Natural killer cell (primary cell): ENCODE data around the gene MED27. TPM values are rescaled to one million over a fixed set of nuclear protein-coding genes. Genes with fewer than 3 reads are reported as not detected.

Experiments
- ATAC-seq, 3 donors: fragments of 150-1000 bp in 2 of 3; fragments of 200-7000 bp in 1 of 3; cut with Tn5 transposase; 1 replicate in 1 of 3; 2 replicates in 2 of 3; pipeline ENCODE4 v1.10.0; 2021; ENCODE audit warnings: mild to moderate bottlenecking in 2 of 3, moderate library complexity in 2 of 3
- DNase-seq, 2 donors: peaks; one replicate each; pipeline versions ENCODE4 v3.0.0 to v3.0.0-alpha.2; 2013 to 2021; ENCODE audit warnings: mixed read lengths in 1 of 2
- H3K27ac ChIP-seq: one replicate; pipeline ENCODE4 v1.5.1; 2013; ENCODE audit warnings: mild to moderate bottlenecking, low read length
- H3K27me3 ChIP-seq: one replicate; pipeline ENCODE4 v1.6.1; 2013; ENCODE audit warnings: low read length; ENCODE audit not compliant: control insufficient read depth, insufficient read depth
- H3K36me3 ChIP-seq: one replicate; pipeline ENCODE4 v1.6.1; 2013; ENCODE audit warnings: low read length; ENCODE audit not compliant: control insufficient read depth, insufficient read depth
- H3K4me1 ChIP-seq: one replicate; pipeline ENCODE4 v1.6.1; 2013; ENCODE audit warnings: low read length; ENCODE audit not compliant: control insufficient read depth, insufficient read depth
- H3K4me3 ChIP-seq: one replicate; pipeline ENCODE4 v1.5.1; 2013; ENCODE audit warnings: low read length
- H3K9me3 ChIP-seq: one replicate; pipeline ENCODE4 v1.6.1; 2013; ENCODE audit warnings: low read length; ENCODE audit not compliant: control insufficient read depth, insufficient read depth
- H3K27ac Mint-ChIP-seq, 2 donors: one replicate each; pipeline ENCODE4 v1.8.0; 2022; ENCODE audit warnings: mild to moderate bottlenecking in 2 of 2, mixed read lengths in 2 of 2, moderate library complexity in 1 of 2
- H3K27me3 Mint-ChIP-seq, 2 donors: one replicate each; pipeline ENCODE4 v1.8.0; 2022; ENCODE audit warnings: low read depth in 2 of 2, mixed read lengths in 2 of 2
- H3K36me3 Mint-ChIP-seq: one replicate; pipeline ENCODE4 v1.8.0; 2022; ENCODE audit warnings: mixed read lengths
- H3K4me1 Mint-ChIP-seq, 2 donors: one replicate each; pipeline ENCODE4 v1.8.0; 2022; ENCODE audit warnings: mixed read lengths in 2 of 2
- H3K4me3 Mint-ChIP-seq: one replicate; pipeline ENCODE4 v1.8.0; 2022; ENCODE audit warnings: mild to moderate bottlenecking, moderate library complexity, mixed read lengths
- H3K9me3 Mint-ChIP-seq, 2 donors: one replicate each; pipeline ENCODE4 v1.8.0; 2022; ENCODE audit warnings: mixed read lengths in 2 of 2
- WGBS: methylation state at CpG from one replicate; pipeline ENCODE4 v1.1.7; 2013; ENCODE audit warnings: missing lambda C conversion rate; ENCODE audit not compliant: insufficient coverage; 5-methylcytosine and 5-hydroxymethylcytosine counted together
- intact Hi-C: fragments of 100-400 bp; cut with micrococcal nuclease; formaldehyde crosslinking; loops from one replicate; pipeline ENCODE4 v1.14.2; 2022
- total RNA-seq, 4 donors: library from RNA; stranded (reverse); fragments of 120-200 nt in 1 of 4; gene quantifications; one replicate each; pipeline versions ENCODE4 v1.2.3 to v1.2.4, GENCODE V29; 2013 to 2022
- TF ChIP-seq, protein P1 (sequence below): fragments of 200-600 bp; IDR thresholded peaks from one replicate; pipeline ENCODE4 v1.8.0; 2022; ENCODE audit warnings: antibody characterized with exemption

The MED27 gene
- total RNA-seq, 3 donors from 2014 or later (not counting 1 experiment from before 2014, with no cell fraction given) = 24.4 to 27.3 (median 26.9) TPM

DNA sequence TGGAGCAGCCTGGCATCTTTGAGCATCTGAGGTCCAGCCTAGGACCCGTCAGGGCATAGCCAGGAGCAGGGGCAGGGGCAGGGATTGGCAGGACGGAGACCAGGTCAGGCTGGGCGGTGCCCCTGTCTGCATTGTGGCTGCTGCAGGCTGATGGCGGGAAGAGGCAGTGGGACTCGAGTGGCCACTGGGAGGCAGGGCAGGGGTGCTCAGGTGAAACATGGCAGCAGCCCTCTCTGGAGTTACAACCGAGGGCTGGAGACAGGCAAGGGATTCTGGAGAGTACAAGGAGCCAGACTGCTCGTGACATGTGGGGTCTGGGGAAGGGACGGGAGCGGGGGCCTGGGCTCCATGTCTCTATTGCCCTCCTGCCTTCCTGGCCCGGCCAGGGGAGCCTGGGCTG lies 242.4 kb downstream of the MED27 start:
- Mint-ChIP-seq H3K4me1 (peaks cover 0 to 4% of the 10 kb centered on the region in 2 donors), H3K36me3 (no peaks in the 10 kb centered on the region), H3K27me3 (peaks cover 0 to 14% of the 10 kb centered on the region in 2 donors), H3K4me3 (no peak overlapping the region), H3K9me3 (no peaks in the 10 kb centered on the region), H3K27ac (no peak overlapping the region)
- WGBS = 66% methylated on average over 10 of the region's 10 CpGs
- no peak overlapping the region for H3K27ac ChIP-seq
- TF ChIP-seq, protein P1, sequence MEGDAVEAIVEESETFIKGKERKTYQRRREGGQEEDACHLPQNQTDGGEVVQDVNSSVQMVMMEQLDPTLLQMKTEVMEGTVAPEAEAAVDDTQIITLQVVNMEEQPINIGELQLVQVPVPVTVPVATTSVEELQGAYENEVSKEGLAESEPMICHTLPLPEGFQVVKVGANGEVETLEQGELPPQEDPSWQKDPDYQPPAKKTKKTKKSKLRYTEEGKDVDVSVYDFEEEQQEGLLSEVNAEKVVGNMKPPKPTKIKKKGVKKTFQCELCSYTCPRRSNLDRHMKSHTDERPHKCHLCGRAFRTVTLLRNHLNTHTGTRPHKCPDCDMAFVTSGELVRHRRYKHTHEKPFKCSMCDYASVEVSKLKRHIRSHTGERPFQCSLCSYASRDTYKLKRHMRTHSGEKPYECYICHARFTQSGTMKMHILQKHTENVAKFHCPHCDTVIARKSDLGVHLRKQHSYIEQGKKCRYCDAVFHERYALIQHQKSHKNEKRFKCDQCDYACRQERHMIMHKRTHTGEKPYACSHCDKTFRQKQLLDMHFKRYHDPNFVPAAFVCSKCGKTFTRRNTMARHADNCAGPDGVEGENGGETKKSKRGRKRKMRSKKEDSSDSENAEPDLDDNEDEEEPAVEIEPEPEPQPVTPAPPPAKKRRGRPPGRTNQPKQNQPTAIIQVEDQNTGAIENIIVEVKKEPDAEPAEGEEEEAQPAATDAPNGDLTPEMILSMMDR = no peak
- intact Hi-C loops = no loop called here
- H3K4me3 ChIP-seq = no peak overlapping the region
- H3K27me3 ChIP-seq = no peaks in the 10 kb centered on the region
- no peak for ATAC-seq
- H3K9me3 ChIP-seq = peaks cover 11% of the 10 kb centered on the region
- DNase-seq = peak in 1 of 2 donors; percentile 9
- peaks cover 21% of the 10 kb centered on the region for H3K4me1 ChIP-seq
- H3K36me3 ChIP-seq = no peaks in the 10 kb centered on the region

DNA sequence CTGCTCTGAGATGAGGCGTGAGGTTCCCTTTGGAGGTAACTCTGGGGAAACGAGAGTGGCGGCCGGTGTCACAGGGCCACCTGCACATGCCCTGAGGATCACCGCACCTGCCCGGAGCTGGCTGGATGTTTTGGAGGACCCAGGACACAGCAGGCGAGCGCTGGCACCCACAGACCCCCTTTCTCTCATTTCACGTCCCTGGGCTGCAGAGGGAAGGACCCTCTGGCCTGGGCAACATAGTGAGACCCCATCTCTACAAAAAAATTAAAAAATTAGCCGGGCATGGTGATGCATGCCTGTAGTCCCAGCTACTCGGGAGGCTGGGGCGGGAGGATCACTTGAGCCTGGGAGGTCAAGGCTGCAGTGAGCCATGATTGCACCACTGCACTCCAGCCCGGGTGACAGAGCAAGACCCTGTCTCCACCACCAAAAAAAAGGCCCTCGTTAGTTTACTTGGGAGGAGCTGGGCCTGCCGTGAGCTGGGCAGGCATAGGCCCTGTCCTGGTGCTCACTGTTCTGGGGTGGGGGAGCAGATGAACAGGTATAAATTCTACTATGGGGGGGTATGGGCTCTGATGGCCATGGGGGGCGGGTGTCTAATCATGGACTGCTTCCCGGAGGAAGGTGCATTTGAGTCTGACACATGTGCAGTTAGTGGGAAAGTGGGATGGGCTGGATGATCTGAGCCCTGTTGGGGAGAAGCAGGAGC lies 242.9 kb downstream of the MED27 start:
- no peaks in the 10 kb centered on the region for H3K36me3 ChIP-seq
- WGBS = 89% methylated on average over 16 of the region's 17 CpGs
- no peak overlapping the region for H3K27ac ChIP-seq
- H3K4me3 ChIP-seq = no peak overlapping the region
- no peaks in the 10 kb centered on the region for H3K9me3 Mint-ChIP-seq
- peaks cover 0 to 4% of the 10 kb centered on the region in 2 donors for H3K4me1 Mint-ChIP-seq
- no peak overlapping the region for H3K27ac Mint-ChIP-seq
- H3K27me3 ChIP-seq = no peaks in the 10 kb centered on the region
- intact Hi-C loops = no loop called here
- H3K27me3 Mint-ChIP-seq = peaks cover 0 to 15% of the 10 kb centered on the region in 2 donors
- no peak for DNase-seq
- H3K4me3 Mint-ChIP-seq = no peak overlapping the region
- H3K36me3 Mint-ChIP-seq = no peaks in the 10 kb centered on the region
- no peak for ATAC-seq
- H3K9me3 ChIP-seq = peaks cover 11% of the 10 kb centered on the region
- H3K4me1 ChIP-seq = peaks cover 21% of the 10 kb centered on the region
- TF ChIP-seq, protein P1 = no peak

DNA sequence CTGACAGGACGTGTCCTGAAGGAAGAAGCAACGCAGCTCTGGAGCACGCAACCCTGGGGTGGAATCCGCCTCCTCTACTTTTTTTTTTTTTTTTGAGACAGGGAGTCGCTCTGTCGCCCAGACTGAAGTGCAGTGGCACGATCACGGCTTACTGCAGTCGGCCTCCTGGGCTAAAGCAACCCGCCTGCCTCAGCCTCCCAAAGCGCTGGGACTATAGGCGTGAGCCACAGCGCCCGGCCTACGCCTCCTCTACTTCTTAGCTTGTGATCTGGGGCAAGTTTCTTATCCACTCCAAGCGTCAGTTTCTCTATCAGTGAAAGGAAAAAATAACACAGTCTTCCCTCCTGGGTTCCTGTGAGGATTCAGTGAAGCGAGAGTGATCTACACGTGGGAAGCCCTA lies 243.6 kb downstream of the MED27 start:
- H3K9me3 ChIP-seq = peaks cover 11% of the 10 kb centered on the region
- H3K36me3 ChIP-seq = no peaks in the 10 kb centered on the region
- no peak overlapping the region for H3K27ac Mint-ChIP-seq
- ATAC-seq (no peak), DNase-seq (no peak)
- no peak overlapping the region for H3K4me3 Mint-ChIP-seq
- intact Hi-C loops = no loop called here
- no peaks in the 10 kb centered on the region for H3K27me3 ChIP-seq
- 88% methylated on average over 18 of the region's 18 CpGs for WGBS
- no peak overlapping the region for H3K4me3 ChIP-seq
- no peak overlapping the region for H3K27ac ChIP-seq
- no peaks in the 10 kb centered on the region for H3K9me3 Mint-ChIP-seq
- H3K27me3 Mint-ChIP-seq = peaks cover 0 to 15% of the 10 kb centered on the region in 2 donors
- TF ChIP-seq, protein P1 = no peak
- peaks cover 0 to 4% of the 10 kb centered on the region in 2 donors for H3K4me1 Mint-ChIP-seq
- peaks cover 21% of the 10 kb centered on the region for H3K4me1 ChIP-seq
- H3K36me3 Mint-ChIP-seq = no peaks in the 10 kb centered on the region
